Stomach (tissue), 4 donors: ENCODE results near the gene S100A9.

Experiments used
- EP300 ChIP-seq: sonication (generic); formaldehyde crosslinking; IDR thresholded peaks from one replicate; pipeline ENCODE4 v1.6.1; 2017; ENCODE audit warnings: antibody characterized with exemption
- POLR2A ChIP-seq, 4 donors: fragments of 450-650 bp; IDR thresholded peaks; one replicate each; pipeline ENCODE4 v1.6.1; 2016; ENCODE audit warnings: antibody characterized with exemption in 4 of 4, control low read depth in 2 of 4, mild to moderate bottlenecking in 1 of 4, moderate library complexity in 1 of 4
- POLR2AphosphoS5 ChIP-seq, 3 donors: sonication (generic); formaldehyde crosslinking; IDR thresholded peaks; one replicate each; pipeline ENCODE4 v1.6.1; 2016; ENCODE audit warnings: antibody characterized with exemption in 3 of 3
- TF ChIP-seq, protein P1 (sequence below), 7 experiments: fragments of 450-650 bp in 4 of 7; fragments of 200-600 bp in 3 of 7; sonication (generic) in 3 of 7; IDR thresholded peaks; one replicate each; pipeline ENCODE4 v1.5.1; 2016 to 2019; ENCODE audit warnings: antibody characterized with exemption in 7 of 7, control low read depth in 2 of 7, mild to moderate bottlenecking in 1 of 7

DNA sequence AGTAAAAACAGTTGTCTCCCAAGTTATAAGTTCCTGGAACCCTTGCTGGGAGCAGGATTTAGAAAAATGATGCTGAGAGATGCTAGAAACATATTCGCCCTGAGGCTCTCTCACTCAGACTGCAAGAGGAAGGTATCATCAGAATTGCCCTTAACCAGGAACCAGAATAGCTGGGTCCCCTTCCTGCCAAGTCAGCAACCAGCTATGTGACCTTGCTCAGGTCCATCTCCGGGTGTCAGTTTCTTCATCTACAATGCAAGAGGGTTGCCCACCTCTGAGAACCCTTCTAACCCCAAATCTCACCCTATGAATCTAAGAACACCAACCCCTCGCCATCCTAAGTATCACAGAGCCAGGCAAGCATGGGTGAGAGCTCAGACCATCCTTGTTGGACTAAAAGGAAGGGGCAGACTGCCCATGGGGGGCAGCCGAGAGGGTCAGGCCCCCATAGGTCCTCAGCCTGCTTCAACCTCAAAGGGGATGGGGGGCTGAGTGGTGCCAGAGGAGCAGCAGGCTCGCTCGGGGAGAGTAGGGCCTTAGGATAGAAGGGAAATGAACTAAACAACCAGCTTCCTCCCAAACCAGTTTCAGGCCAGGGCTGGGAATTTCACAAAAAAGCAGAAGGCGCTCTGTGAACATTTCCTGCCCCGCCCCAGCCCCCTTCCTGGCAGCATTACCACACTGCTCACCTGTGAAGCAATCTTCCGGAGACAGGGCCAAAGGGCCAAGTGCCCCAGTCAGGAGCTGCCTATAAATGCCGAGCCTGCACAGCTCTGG lies 390 bp upstream of the S100A9 start:
- TF ChIP-seq POLR2AphosphoS5 (IDR thresholded peaks at IDR 0.05), result no peak
- no peak for TF ChIP-seq EP300
- TF ChIP-seq, protein P1, sequence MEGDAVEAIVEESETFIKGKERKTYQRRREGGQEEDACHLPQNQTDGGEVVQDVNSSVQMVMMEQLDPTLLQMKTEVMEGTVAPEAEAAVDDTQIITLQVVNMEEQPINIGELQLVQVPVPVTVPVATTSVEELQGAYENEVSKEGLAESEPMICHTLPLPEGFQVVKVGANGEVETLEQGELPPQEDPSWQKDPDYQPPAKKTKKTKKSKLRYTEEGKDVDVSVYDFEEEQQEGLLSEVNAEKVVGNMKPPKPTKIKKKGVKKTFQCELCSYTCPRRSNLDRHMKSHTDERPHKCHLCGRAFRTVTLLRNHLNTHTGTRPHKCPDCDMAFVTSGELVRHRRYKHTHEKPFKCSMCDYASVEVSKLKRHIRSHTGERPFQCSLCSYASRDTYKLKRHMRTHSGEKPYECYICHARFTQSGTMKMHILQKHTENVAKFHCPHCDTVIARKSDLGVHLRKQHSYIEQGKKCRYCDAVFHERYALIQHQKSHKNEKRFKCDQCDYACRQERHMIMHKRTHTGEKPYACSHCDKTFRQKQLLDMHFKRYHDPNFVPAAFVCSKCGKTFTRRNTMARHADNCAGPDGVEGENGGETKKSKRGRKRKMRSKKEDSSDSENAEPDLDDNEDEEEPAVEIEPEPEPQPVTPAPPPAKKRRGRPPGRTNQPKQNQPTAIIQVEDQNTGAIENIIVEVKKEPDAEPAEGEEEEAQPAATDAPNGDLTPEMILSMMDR (IDR thresholded peaks at IDR 0.05), result no peak
- TF ChIP-seq POLR2A (IDR thresholded peaks at IDR 0.05), result no peak
